HG02981 (cell line): ENCODE measurements around the gene DONSON.

Experiments
- ATAC-seq: cut with Tn5 transposase; IDR thresholded peaks from one replicate; pipeline ENCODE4 v1.9.1; 2021; ENCODE audit warnings: mild to moderate bottlenecking, moderate library complexity; ENCODE audit not compliant: unreplicated experiment

The DONSON gene

GRCh38 chr21:33562389-33562788 is 26.1 kb downstream of the DONSON start:
- no peak for ATAC-seq

- ATAC-seq: no peak
Observed at GRCh38 chr21:33561373-33561772, 27.1 kb downstream of the DONSON start.

GRCh38 chr21:33560965-33561364 is 27.5 kb downstream of the DONSON start:
- ATAC-seq: no peak

- ATAC-seq: no peak
Observed at GRCh38 chr21:33559813-33560212, 28.7 kb downstream of the DONSON start.

GRCh38 chr21:33558777-33559421 is 29.6 kb downstream of the DONSON start:
- ATAC-seq: no peak

GRCh38 chr21:33557447-33557846 is 31.0 kb downstream of the DONSON start:
- no peak for ATAC-seq

GRCh38 chr21:33554982-33555344 is 33.5 kb downstream of the DONSON start:
- no peak for ATAC-seq

GRCh38 chr21:33554236-33554981 is 34.1 kb downstream of the DONSON start:
- no peak for ATAC-seq

GRCh38 chr21:33552999-33553598 is 35.4 kb downstream of the DONSON start:
- ATAC-seq: no peak

- no peak for ATAC-seq
Observed at GRCh38 chr21:33552093-33552998, 36.1 kb downstream of the DONSON start.

- no peak for ATAC-seq
Observed at GRCh38 chr21:33551664-33552063, 36.8 kb downstream of the DONSON start.

- no peak for ATAC-seq
Observed at GRCh38 chr21:33550772-33551660, 37.5 kb downstream of the DONSON start.

GRCh38 chr21:33549848-33550771 is 38.4 kb downstream of the DONSON start:
- ATAC-seq: no peak

- no peak for ATAC-seq
Observed at GRCh38 chr21:33546086-33546485, 42.4 kb downstream of the DONSON start.

- ATAC-seq: no peak
Observed at GRCh38 chr21:33544451-33545195, 43.9 kb downstream of the DONSON start.

GRCh38 chr21:33543505-33544129 is 44.9 kb downstream of the DONSON start:
- peak; percentile 13 for ATAC-seq

GRCh38 chr21:33542640-33543504 is 45.6 kb downstream of the DONSON start, which contains the start of gene SON:
Gene SON (plus strand): TSS chr21:33543038. CDS start chr21:33543093, 55 bp downstream.
- peak; percentile 92 for ATAC-seq
